Natural killer cell treated with Interleukin-12 subunit alpha and Interleukin-12 subunit beta and Interleukin-15 and Interleukin-18, amount 100 ng/mL, for 72 hours (primary cell): ENCODE results near the gene IBA57. TPM values are rescaled to one million over a fixed set of nuclear protein-coding genes. Genes with fewer than 3 reads are reported as not detected.

ENCODE experiments used
- ATAC-seq, 2 donors: fragments of 150-1000 bp; cut with Tn5 transposase in 1 of 2; sonication (Bioruptor Pico), chemical (Tn5 transposase) in 1 of 2; 2 replicates each; pipeline ENCODE4 v1.10.0; 2021
- DNase-seq: peaks from one replicate; pipeline ENCODE4 v3.0.0; 2022; ENCODE audit warnings: low spot score
- H3K27ac Mint-ChIP-seq, 2 donors: 1 replicate in 1 of 2; 2 replicates in 1 of 2; pipeline ENCODE4 v1.8.0; 2022; ENCODE audit warnings: mixed read lengths in 2 of 2, mild to moderate bottlenecking in 1 of 2, moderate library complexity in 1 of 2
- H3K27me3 Mint-ChIP-seq, 2 donors: 1 replicate in 1 of 2; 2 replicates in 1 of 2; pipeline ENCODE4 v1.8.0; 2022; ENCODE audit warnings: mixed read lengths in 2 of 2
- H3K36me3 Mint-ChIP-seq: one replicate; pipeline ENCODE4 v1.8.0; 2022; ENCODE audit warnings: mixed read lengths
- H3K4me1 Mint-ChIP-seq, 2 donors: 1 replicate in 1 of 2; 2 replicates in 1 of 2; pipeline ENCODE4 v1.8.0; 2022; ENCODE audit warnings: low read depth in 2 of 2, mixed read lengths in 2 of 2, mild to moderate bottlenecking in 1 of 2
- H3K4me3 Mint-ChIP-seq: one replicate; pipeline ENCODE4 v1.8.0; 2022; ENCODE audit warnings: mixed read lengths
- H3K9me3 Mint-ChIP-seq: 2 replicates; pipeline ENCODE4 v1.8.0; 2022; ENCODE audit warnings: mixed read lengths
- total RNA-seq, 2 donors: library from RNA; stranded (reverse); gene quantifications; one replicate each; pipeline ENCODE4 v1.2.3, GENCODE V29; 2022

IBA57 gene
- total RNA-seq, 2 donors from 2014 or later = 6.8 to 7.9 TPM

DNA sequence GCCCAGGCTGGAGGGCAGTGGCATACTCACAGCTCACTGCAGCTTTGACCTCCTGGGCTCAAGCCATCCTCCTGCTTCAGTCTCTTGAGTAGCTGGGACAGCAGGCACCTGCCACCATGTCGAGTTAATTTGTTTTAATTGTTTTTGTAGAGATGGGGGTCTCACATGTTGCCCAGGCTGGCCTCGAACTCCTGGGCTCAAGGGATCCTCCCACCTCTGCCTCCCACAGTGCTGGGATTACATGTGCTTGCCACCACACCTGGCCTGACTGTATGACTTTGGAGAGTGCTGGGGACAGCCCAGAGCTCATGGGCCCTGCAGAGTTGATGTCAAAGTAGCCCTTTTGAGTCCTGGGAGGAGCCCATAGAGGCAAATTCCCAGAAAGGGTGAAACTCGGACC lies 44.1 kb downstream of the IBA57 start:
- ATAC-seq (no peak), DNase-seq (no peak)
- Mint-ChIP-seq H3K9me3 (no peaks in the 10 kb centered on the region), H3K27me3 (peaks cover 0 to 4% of the 10 kb centered on the region in 2 donors), H3K27ac (no peak overlapping the region), H3K4me3 (no peak overlapping the region), H3K4me1 (peaks cover 0 to 2% of the 10 kb centered on the region in 2 donors), H3K36me3 (no peaks in the 10 kb centered on the region)

DNA sequence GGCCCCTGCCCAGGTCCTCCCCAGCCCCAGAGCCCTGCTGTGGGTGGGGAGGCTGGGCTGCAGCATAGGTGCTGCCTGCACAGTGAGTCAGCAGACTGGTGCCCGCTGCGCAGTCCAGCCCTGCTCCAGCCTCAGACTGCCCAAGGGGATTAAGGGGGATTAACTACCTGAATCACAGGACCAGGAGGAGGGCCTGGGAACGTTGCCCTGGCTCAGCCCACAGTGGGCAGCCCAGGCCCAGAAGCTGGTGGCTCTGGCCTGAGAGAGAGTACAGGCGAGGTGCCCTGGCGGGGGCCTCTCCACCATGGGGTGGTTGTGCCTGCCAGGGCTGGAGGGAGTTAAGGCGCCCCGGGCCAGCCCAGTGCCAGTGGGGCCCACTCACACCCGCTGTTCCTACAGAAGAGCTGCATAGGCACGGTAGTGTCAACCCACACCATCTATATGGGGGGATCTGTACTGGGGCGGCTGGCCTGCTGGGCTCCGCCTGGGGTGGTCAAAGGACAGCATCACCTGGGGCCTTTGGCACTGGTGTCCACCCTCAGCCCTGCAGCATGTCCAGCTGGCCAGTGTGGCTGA lies 44.6 kb downstream of the IBA57 start:
- ATAC-seq = no peak
- no peak overlapping the region for H3K27ac Mint-ChIP-seq
- no peaks in the 10 kb centered on the region for H3K36me3 Mint-ChIP-seq
- peaks cover 0 to 2% of the 10 kb centered on the region in 2 donors for H3K4me1 Mint-ChIP-seq
- no peaks in the 10 kb centered on the region for H3K9me3 Mint-ChIP-seq
- peaks cover 0 to 4% of the 10 kb centered on the region in 2 donors for H3K27me3 Mint-ChIP-seq
- H3K4me3 Mint-ChIP-seq = no peak overlapping the region
- no peak for DNase-seq

DNA sequence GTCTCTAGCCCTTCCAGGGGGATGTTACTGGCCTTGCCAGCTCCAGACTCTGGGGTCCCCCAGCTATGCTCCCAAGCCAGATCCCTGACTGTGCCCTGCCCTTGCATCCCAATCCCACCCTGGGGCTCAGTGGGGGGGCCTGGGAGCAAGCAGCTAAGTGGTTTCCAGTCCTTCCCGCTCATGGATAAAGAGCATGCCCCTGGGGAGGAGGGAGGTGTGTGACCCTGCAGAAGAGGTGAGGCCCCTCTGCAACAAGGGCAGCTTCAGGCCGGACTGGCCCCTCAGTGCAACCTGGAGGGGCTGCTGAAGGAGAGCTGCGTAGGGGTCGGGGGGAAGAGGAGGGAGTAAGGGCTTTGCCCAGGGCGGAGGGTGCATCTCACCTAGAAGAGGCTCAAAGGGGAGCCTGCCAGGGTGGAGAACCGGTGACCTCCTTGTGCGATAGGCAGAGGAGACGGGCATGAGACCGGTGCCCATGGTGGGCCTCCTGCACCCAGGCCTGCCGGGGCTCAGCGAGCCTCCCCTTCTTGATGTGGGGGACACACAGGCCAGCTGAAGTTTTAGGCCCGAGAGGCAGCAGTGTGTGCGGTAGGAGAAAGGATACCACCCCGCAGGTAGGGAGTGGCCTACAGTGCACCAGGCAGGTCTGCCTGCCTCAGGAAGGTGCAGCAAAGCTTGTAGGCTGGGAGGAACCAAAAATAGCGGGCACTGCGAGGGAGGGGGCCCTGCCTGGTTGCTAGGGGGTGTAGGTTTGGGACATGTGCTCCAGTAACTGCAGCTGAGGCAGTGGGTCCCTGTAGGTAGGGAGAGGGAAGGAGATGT lies 45.3 kb downstream of the IBA57 start:
- H3K27me3 Mint-ChIP-seq = peaks cover 0 to 2% of the 10 kb centered on the region in 2 donors
- H3K27ac Mint-ChIP-seq = no peak overlapping the region
- no peaks in the 10 kb centered on the region for H3K36me3 Mint-ChIP-seq
- H3K4me1 Mint-ChIP-seq = peaks cover 0 to 2% of the 10 kb centered on the region in 2 donors
- no peak overlapping the region for H3K4me3 Mint-ChIP-seq
- H3K9me3 Mint-ChIP-seq = no peaks in the 10 kb centered on the region
- ATAC-seq (no peak), DNase-seq (no peak)

DNA sequence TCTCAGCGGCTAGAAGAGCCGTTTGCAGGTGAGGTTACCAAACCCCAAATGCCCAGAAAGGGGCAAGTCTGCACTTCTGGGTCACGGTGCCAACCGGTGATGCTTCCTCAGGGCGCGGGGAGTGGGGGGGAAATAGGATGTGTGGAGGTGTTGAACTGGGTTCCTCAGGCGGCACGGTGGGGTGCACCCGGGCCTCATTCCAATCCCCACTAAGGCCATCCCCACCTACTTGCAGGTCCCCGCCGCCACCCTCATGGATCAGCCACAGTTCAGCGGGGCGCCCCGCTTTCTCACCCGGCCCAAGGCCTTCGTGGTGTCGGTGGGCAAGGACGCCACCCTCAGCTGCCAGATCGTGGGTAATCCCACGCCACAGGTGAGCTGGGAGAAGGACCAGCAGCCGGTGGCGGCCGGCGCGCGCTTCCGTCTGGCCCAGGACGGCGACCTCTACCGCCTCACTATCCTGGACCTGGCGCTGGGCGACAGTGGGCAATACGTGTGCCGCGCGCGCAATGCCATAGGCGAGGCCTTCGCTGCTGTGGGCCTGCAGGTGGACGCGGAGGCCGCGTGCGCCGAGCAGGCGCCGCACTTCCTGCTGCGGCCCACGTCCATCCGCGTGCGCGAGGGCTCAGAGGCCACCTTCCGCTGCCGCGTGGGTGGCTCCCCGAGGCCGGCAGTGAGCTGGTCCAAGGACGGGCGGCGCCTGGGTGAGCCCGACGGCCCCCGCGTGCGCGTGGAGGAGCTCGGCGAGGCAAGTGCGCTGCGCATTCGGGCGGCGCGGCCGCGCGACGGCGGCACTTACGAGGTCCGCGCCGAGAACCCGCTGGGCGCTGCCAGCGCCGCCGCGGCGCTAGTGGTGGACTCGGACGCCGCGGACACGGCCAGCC lies 46.2 kb downstream of the IBA57 start:
- no peaks in the 10 kb centered on the region for H3K27me3 Mint-ChIP-seq
- DNase-seq (no peak), ATAC-seq (no peak)
- no peaks in the 10 kb centered on the region for H3K36me3 Mint-ChIP-seq
- peaks cover 0 to 2% of the 10 kb centered on the region in 2 donors for H3K4me1 Mint-ChIP-seq
- no peak overlapping the region for H3K27ac Mint-ChIP-seq
- H3K9me3 Mint-ChIP-seq = no peaks in the 10 kb centered on the region
- no peak overlapping the region for H3K4me3 Mint-ChIP-seq

DNA sequence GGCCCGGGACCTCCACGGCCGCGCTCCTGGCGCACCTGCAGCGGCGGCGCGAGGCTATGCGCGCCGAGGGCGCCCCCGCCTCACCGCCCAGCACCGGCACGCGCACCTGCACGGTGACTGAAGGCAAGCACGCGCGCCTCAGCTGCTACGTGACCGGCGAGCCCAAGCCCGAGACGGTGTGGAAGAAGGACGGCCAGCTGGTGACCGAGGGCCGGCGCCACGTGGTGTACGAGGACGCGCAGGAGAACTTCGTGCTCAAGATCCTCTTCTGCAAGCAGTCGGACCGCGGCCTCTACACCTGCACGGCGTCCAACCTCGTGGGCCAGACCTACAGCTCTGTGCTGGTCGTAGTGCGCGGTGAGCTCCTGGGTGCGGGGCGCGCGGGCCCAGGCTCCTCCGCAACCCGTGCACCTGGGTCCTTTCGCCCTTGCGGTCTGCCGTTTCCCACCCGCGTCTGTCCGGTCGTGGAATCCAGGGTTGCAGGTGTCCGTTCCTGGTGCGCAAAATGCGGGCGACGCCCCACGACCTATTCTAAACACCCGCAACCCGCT lies 46.9 kb downstream of the IBA57 start:
- H3K4me3 Mint-ChIP-seq = no peak overlapping the region
- H3K27me3 Mint-ChIP-seq = no peaks in the 10 kb centered on the region

DNA sequence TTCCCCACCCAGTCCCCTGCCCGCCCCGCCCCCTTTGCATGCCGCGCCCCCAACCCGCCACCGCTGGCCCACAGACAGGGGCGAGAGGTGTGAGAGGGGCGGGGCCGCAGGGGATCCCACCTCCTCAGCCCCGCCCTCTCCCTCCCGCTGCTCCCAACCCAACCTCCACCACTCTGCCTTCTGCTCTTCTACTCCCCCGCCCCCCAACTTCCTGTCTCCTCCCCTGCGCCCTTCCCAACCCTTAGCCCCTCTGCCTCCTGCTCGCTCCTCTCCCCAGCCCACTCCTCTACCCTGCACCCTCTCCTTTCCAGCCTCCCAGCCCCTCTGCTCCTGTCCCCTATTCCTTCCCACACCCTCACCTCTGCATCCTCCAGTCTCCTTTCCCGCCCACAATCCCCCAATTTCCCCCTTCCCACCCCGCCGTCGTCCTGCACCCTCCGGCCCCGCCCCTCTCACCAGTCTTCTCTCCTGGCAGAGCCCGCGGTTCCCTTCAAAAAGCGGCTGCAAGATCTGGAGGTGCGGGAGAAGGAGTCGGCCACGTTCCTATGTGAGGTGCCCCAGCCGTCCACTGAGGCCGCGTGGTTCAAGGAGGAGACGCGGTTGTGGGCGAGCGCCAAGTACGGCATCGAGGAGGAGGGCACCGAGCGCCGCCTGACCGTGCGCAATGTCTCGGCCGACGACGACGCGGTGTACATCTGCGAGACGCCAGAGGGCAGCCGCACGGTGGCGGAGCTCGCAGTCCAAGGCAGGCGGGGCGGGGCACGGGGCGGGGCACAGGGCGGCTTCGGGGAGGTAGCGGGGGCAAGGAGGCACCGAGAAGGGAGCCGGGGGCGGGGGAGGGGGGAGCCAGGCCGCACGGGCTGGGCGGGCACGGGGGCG lies 47.6 kb downstream of the IBA57 start:
- Mint-ChIP-seq H3K9me3 (no peaks in the 10 kb centered on the region), H3K27me3 (no peaks in the 10 kb centered on the region), H3K27ac (peak overlapping the region in 1 of 2 donors; percentile 29), H3K4me3 (peak overlapping the region; percentile 79), H3K36me3 (no peaks in the 10 kb centered on the region), H3K4me1 (peaks cover 0 to 2% of the 10 kb centered on the region in 2 donors)
- peak; percentile 86 for DNase-seq
- peak; percentile 94 to 96 for ATAC-seq

More for the DNA sequence above, 46.9 kb downstream of the IBA57 start:
- DNase-seq (no peak), ATAC-seq (no peak)
- Mint-ChIP-seq H3K27ac (no peak overlapping the region), H3K4me1 (peaks cover 0 to 2% of the 10 kb centered on the region in 2 donors), H3K36me3 (no peaks in the 10 kb centered on the region), H3K9me3 (no peaks in the 10 kb centered on the region)

DNA sequence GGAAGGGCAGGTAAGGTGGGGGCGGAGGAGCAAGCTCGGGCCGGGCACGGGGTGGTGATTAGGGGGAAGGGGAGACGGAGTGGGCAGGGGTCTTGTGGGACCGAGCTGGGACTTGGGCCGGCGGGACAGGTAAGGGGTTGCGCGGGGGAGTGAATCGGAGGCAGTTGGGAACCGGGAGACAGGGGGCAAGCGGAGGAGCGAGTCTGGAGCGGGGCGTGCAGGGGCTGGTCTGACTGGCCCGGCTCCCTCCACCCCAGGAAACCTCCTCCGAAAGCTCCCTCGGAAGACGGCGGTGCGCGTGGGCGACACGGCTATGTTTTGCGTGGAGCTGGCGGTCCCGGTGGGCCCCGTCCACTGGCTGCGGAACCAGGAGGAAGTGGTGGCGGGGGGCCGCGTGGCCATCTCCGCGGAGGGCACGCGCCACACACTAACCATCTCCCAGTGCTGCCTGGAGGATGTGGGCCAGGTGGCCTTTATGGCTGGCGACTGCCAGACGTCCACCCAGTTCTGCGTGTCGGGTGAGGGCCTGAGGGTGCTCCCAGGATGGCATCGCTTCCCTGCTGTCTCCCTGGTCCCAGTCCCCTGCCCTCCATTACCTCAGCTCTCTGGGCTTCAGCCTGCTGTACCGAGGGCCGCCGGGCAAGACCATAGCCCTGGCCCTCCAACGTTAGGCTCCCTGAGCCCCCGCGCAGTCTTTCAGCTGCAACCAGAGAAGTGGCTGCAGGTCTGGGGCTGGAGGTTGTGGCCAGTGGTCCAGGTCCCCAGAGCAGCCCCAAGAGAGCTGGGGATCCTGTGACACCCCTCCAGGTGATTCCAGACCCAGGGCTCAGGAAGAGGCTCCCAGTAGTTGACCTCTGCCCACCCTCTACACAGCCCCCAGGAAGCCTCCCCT lies 48.6 kb downstream of the IBA57 start:
- Mint-ChIP-seq H3K4me1 (peaks cover 0 to 2% of the 10 kb centered on the region in 2 donors), H3K9me3 (no peaks in the 10 kb centered on the region), H3K36me3 (no peaks in the 10 kb centered on the region), H3K4me3 (peak overlapping the region; percentile 57), H3K27me3 (no peaks in the 10 kb centered on the region), H3K27ac (no peak overlapping the region)
- ATAC-seq (no peak), DNase-seq (no peak)

DNA sequence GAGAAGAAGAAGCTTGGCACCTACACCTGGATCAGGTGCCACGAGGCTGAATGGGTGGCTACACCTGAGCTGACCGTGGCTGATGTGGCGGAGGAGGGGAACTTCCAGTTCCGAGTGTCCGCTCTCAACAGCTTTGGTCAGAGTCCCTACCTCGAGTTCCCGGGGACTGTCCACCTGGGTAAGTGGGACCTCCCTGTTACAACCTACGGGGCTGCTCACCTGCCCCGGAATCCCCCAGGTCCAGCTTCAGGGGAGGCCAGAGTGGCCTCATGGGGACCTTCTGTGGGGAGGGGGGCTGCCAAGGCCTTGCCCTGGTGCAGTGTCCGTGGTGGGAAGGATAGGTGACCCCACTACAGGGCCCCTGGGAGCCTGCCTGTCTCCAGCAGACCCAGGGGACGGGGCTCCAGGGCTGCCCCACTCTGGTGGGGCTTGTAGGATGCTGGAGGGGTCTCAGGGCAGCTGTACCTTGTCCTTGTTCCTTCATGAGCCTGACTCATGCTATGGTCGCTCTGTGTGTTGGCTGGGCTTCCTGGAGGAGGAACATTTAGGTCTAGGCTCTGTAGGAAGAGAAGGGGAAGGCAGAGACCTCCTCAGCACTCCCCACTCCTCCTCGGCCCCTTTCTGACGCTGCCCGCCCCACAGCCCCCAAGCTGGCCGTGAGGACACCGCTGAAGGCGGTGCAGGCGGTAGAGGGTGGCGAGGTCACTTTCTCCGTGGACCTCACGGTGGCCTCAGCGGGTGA lies 49.5 kb downstream of the IBA57 start:
- Mint-ChIP-seq H3K9me3 (no peaks in the 10 kb centered on the region), H3K27ac (no peak overlapping the region), H3K4me3 (no peak overlapping the region), H3K27me3 (no peaks in the 10 kb centered on the region), H3K36me3 (no peaks in the 10 kb centered on the region), H3K4me1 (peaks cover 0 to 2% of the 10 kb centered on the region in 2 donors)
- ATAC-seq (no peak), DNase-seq (no peak)

DNA sequence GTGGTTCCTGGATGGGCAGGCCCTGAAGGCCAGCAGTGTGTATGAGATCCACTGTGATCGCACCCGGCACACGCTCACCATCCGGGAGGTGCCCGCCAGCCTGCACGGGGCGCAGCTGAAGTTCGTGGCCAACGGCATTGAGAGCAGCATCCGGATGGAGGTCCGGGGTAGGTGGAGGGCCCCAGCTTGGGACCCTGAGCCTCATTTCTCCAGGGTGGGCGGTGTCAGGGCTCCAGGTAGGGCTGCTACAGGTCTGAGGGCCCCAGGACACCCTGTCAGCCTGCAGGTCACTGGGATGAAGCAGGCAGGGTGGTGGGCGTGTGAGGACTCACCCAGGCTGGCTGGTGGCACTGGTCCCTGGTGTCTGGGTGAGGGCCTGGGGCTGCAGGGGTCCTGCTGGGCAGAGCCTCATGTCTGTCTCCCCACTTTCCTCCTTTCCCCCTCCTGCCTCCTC lies 50.1 kb downstream of the IBA57 start:
- no peak for DNase-seq
- no peak for ATAC-seq
- Mint-ChIP-seq H3K9me3 (no peaks in the 10 kb centered on the region), H3K27me3 (no peaks in the 10 kb centered on the region), H3K4me3 (peak overlapping the region; percentile 19), H3K4me1 (peaks cover 0 to 2% of the 10 kb centered on the region in 2 donors), H3K27ac (no peak overlapping the region), H3K36me3 (no peaks in the 10 kb centered on the region)

DNA sequence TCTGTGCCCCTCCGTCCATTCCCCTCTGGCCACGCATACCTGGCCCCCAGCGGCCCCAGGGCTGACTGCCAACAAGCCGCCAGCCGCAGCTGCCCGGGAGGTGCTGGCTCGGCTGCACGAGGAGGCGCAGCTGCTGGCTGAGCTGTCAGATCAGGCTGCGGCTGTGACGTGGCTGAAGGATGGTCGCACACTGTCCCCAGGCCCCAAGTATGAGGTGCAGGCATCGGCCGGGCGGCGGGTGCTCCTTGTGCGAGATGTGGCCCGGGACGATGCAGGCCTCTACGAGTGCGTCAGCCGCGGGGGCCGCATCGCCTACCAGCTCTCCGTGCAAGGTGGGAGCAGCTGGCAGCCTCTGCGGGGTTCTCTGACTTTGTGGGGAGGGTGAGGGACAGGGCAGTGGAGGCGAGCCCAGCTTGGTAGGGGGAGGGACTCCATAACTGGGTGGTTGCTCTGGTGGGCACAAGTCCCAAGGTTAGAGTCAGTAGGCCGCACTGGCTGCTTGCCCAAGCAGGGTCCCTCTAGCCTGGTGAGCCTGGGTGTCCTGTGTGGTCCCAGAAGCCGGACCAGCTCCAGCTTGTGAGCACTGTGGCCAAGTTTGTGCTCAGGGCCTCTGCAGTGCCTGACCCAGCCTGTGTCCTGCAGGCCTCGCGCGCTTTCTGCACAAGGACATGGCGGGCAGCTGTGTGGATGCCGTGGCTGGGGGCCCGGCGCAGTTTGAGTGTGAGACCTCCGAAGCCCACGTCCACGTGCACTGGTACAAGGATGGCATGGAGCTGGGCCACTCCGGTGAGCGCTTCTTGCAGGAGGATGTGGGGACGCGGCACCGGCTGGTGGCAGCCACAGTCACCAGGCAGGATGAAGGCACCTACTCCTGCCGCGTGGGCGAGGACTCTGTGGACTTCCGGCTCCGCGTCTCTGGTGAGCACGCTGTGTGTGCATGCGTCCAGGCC lies 51.0 kb downstream of the IBA57 start:
- Mint-ChIP-seq H3K9me3 (no peaks in the 10 kb centered on the region), H3K27me3 (no peaks in the 10 kb centered on the region), H3K4me1 (peaks cover 0 to 2% of the 10 kb centered on the region in 2 donors), H3K27ac (no peak overlapping the region), H3K4me3 (peak overlapping the region; percentile 19), H3K36me3 (no peaks in the 10 kb centered on the region)
- no peak for ATAC-seq
- DNase-seq = no peak
